AG08396 (cell line): ENCODE data around the gene ITPKB.
"Not testable (repeated sequence)": the region's sequence is repeated elsewhere in the genome, so short reads cannot be mapped to it uniquely, and the experiment has no call there.

Experiments used
- DNase-seq: peaks from one replicate; pipeline ENCODE4 v3.0.0; 2012; ENCODE audit warnings: low spot score, mixed read lengths

The ITPKB gene

DNA sequence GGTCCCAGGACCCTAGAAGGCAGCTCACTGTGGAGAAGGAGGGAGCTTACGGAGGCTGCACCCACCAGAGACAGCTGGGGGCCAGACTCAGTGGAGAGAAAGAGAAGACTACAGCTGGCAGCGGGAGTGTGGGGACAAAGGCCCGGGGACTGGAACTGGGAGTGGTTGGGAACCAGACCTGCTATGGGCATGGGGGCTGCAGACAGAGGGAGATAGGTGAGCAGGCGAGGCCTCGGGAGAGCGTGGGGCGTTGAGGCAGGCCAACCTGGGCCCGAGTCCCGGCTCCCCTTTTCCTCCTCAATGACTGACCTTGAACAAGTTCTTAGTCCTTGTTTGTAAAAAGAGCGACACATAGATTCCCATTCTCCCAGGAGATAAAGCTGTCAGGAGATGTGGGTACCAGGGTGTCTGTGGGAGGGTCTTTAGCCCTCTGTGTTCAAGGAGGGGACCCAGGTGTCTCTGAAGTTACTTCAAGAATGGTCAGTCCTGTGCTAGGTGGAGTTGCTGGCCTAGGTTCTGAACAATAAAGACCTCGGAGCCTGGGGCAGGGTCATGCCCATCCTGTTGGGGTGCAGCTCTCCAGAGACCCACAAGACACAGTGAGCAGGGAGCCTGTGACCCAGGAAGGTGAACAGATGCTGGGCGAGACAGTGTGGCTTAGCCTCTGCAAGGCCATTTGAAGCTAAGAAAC, 87.9 kb downstream of the ITPKB start:
- DNase-seq = no peak

DNA sequence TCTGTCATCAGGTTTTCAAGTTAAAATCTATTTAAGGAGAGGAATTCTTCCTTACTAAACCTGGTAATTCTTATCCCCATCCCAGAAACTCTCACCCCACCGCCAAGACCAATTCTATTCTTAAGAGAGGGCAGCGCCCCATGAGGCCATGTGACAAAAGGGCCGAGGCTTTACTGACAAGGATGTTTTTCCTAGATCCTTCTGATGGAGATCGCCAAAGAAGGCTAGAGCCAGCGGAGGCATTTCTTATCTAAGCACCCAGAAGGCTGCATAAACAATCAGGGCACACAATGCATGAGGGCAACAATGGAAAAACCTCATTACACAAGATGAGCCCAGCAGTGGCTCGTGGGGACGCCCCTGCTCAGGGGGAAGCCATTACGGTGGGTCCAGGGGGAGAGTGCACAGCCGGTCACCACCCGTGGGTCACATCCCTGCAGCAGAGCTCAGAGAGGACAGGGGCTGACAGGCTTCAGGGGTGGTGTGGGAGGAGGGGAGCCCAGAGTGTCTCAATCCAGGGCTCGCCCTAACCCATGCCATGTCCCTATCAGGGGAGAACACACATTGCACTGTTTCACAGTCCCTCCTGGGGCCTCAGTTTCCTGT, 88.7 kb downstream of the ITPKB start:
- DNase-seq = no peak

- no peak for DNase-seq
These were observed 89.3 kb downstream of the ITPKB start for GRCh38 chr1:226649780-226650179.

DNA sequence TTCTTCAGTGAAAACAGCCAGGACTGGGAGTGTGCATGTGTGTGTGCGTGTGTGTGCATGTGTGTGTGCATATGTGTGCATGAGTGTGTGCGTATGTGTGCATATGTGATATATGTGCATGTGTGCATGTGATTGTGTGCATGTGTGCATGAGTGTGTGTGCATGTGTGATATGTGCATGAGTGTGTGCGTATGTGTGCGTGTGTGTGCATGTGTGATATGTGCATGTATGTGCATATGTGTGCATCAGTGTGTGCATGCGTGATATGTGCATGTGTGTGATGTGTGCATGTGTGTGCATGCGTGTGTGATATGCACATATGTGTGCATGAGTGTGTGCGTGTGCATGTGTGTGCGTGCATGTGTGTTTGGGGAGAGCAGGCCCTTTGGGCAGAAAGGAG, 89.8 kb downstream of the ITPKB start:
- DNase-seq = no peak

GRCh38 chr1:226648421-226648820, 90.7 kb downstream of the ITPKB start:
- DNase-seq = no peak

- DNase-seq = no peak
These were observed 91.4 kb downstream of the ITPKB start for GRCh38 chr1:226647719-226648118.

DNA sequence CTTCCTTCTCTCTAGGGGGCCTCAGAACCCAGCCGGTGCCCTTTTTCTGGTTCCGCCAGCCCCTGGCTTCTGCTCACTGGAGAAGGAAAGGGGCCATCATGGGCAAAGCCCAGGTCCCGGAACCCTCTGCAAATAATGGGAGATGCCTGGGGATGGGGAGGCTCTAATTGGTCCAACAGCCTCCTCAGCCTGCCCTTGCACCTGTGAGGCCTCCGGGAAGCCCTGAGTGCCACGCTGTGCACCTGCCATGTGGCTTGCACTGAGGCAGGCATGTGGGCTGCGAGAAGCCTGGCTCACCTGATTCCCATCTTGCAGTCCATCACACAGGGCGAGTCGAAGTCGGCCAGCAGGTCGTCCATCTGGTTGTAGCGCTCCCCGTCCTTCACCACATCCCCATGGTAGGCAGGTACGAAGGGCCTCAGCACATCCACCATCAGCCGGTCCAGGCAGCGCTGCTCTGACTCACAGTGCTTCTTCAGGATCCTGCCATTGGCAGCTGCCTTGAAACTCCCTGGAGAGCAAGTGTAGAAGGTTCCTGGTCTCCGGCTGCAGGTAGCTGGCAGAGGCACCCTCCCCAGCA, 92.1 kb downstream of the ITPKB start:
- DNase-seq = no peak

- peak; percentile 45 for DNase-seq
These were observed 92.8 kb downstream of the ITPKB start for GRCh38 chr1:226646026-226646869.

- no peak for DNase-seq
These were observed 93.7 kb downstream of the ITPKB start for GRCh38 chr1:226645279-226645976.

GRCh38 chr1:226644541-226645176, 94.4 kb downstream of the ITPKB start:
- peak; percentile 28 for DNase-seq

GRCh38 chr1:226643611-226644540, 95.2 kb downstream of the ITPKB start:
- DNase-seq = no peak

GRCh38 chr1:226643177-226643576, 95.9 kb downstream of the ITPKB start:
- DNase-seq = peak; percentile 41

GRCh38 chr1:226642421-226642820, 96.7 kb downstream of the ITPKB start:
- DNase-seq = no peak

- no peak for DNase-seq
These were observed 97.3 kb downstream of the ITPKB start for GRCh38 chr1:226641671-226642231.

GRCh38 chr1:226640321-226641136, 98.6 kb downstream of the ITPKB start:
- DNase-seq = no peak

DNA sequence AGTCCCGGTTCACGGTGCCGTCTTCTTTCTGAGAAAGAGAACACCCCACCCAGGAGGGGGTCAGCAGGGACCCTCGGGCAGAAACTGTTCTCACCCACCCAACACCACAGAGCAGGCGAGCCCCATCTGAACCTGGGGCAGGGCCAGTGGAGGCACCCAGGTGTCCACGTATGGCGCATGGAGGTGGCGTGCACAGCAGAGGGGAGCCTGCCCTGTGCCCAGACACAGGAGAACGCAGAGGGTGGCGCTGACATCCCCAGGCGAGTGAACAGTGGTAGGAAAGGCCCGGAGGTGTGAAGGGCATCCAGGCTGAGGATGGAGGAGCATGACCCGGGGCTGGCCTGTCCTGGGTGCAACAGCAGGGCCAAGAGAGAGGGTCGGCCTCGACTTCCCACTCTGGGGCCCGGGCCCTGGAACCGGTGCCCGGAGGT, 99.4 kb downstream of the ITPKB start:
- no peak for DNase-seq

- not testable (repeated sequence) for DNase-seq
These were observed 99.9 kb downstream of the ITPKB start for GRCh38 chr1:226639206-226639605.

DNA sequence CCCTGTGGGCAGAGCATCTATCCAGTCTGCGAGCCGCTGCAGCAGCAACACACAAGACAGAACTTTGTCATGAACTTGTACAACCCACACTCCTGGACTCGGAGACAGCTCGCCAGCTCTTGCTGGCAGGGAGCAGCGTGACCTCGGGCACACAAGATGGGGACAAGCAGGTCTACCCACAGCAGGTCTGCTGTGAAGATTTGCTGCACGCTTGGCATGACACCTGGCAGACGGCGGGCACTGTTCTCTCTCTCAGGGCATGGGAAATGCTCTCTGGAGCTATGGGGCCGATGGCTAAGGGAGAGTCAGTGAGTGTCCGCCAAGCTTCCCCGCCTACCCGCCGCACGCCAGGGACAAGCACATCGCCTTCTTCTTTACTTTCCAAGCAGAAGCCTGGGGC, 100.5 kb downstream of the ITPKB start:
- DNase-seq = no peak

- no peak for DNase-seq
These were observed 101.0 kb downstream of the ITPKB start for GRCh38 chr1:226638001-226638601.
